GM23248 (cell line): ENCODE measurements around the gene OR6X1. TPM values are rescaled to one million over a fixed set of nuclear protein-coding genes. Genes with fewer than 3 reads are reported as not detected.

Source experiments
- DNase-seq: peaks from one replicate; pipeline ENCODE4 v3.0.0-alpha.2; 2015
- H2AFZ ChIP-seq: fragments of 200-600 bp; sonication (generic); 2 replicates; pipeline ENCODE4 v1.6.1; 2016; ENCODE audit warnings: antibody characterized with exemption
- H3F3A ChIP-seq: fragments of 200-600 bp; sonication (generic); 2 replicates; pipeline ENCODE4 v1.6.1; 2016; ENCODE audit warnings: mild to moderate bottlenecking, antibody characterized with exemption, mixed run types; ENCODE audit not compliant: insufficient read depth
- H3K27ac ChIP-seq: fragments of 200-600 bp; sonication (generic); 2 replicates; pipeline ENCODE4 v1.5.1; 2016; ENCODE audit warnings: mild to moderate bottlenecking
- H3K27me3 ChIP-seq: fragments of 200-600 bp; sonication (generic); replicated peaks from 2 replicates; pipeline ENCODE4 v1.6.1; 2016; ENCODE audit warnings: mild to moderate bottlenecking; ENCODE audit not compliant: insufficient read depth
- H3K36me3 ChIP-seq: fragments of 200-600 bp; sonication (generic); 2 replicates; pipeline ENCODE4 v1.6.1; 2016; ENCODE audit warnings: low read depth, mild to moderate bottlenecking
- H3K4me1 ChIP-seq: fragments of 200-600 bp; sonication (generic); 2 replicates; pipeline ENCODE4 v1.6.1; 2016; ENCODE audit warnings: mild to moderate bottlenecking; ENCODE audit not compliant: insufficient read depth
- H3K4me2 ChIP-seq: fragments of 200-600 bp; sonication (generic); one replicate; pipeline ENCODE4 v1.6.1; 2016; ENCODE audit warnings: mild to moderate bottlenecking; ENCODE audit not compliant: unreplicated experiment
- H3K4me3 ChIP-seq: fragments of 200-600 bp; sonication (generic); 2 replicates; pipeline ENCODE4 v1.5.1; 2016; ENCODE audit warnings: mild to moderate bottlenecking
- H3K79me2 ChIP-seq: fragments of 200-600 bp; sonication (generic); 2 replicates; pipeline ENCODE4 v1.6.1; 2016; ENCODE audit warnings: mild to moderate bottlenecking; ENCODE audit not compliant: insufficient read depth
- H3K9ac ChIP-seq: fragments of 200-600 bp; sonication (generic); 2 replicates; pipeline ENCODE4 v1.6.1; 2016; ENCODE audit warnings: mild to moderate bottlenecking
- H3K9me2 ChIP-seq: fragments of 200-600 bp; sonication (generic); 2 replicates; pipeline ENCODE4 v1.6.1; 2016; ENCODE audit warnings: mixed run types, mild to moderate bottlenecking, moderate library complexity; ENCODE audit not compliant: insufficient read depth
- H3K9me3 ChIP-seq: fragments of 200-600 bp; sonication (generic); one replicate; pipeline ENCODE4 v1.6.1; 2017; ENCODE audit warnings: low read depth
- H4K20me1 ChIP-seq: fragments of 200-600 bp; sonication (generic); 2 replicates; pipeline ENCODE4 v1.6.0; 2016; ENCODE audit not compliant: insufficient read depth
- EZH2 ChIP-seq: fragments of 200-600 bp; sonication (generic); IDR thresholded peaks from 2 replicates; pipeline ENCODE4 v1.6.1; 2018; ENCODE audit warnings: antibody characterized with exemption, mild to moderate bottlenecking; ENCODE audit not compliant: insufficient read depth, poor library complexity, severe bottlenecking
- EZH2phosphoT487 ChIP-seq: fragments of 200-600 bp; sonication (generic); IDR thresholded peaks from 2 replicates; pipeline ENCODE4 v1.6.1; 2018; ENCODE audit warnings: antibody characterized with exemption, moderate library complexity, mild to moderate bottlenecking, low read depth; ENCODE audit not compliant: insufficient read depth
- WGBS, 2 experiments: methylation state at CpG; one replicate each; pipeline ENCODE4 v1.1.6; 2015 to 2017; ENCODE audit warnings: low lambda C conversion rate in 2 of 2, low coverage in 1 of 2; ENCODE audit errors: missing lambda C conversion rate in 2 of 2; 5-methylcytosine and 5-hydroxymethylcytosine counted together
- in situ Hi-C: fragments of 300-500 bp; cut with MboI; formaldehyde crosslinking; loops from 2 replicates; pipeline ENCODE4 v1.15.0; 2020
- polyA plus RNA-seq: library from polyadenylated mRNA; unstranded; fragments of >200 nt; fragmentation: Nextera tagmentation; extraction: Ambion mirVana; gene quantifications from 2 replicates; pipeline ENCODE4 v1.2.1, GENCODE V29; 2016
- total RNA-seq: library from RNA; depleted of rRNA; stranded (reverse); fragments of >200 nt; shearing (Covaris generic); gene quantifications from 2 replicates; pipeline ENCODE4 v1.2.3, GENCODE V29; 2014

The OR6X1 gene
- total and polyA plus RNA-seq, 2 experiments from 2014 or later, result not detected

DNA sequence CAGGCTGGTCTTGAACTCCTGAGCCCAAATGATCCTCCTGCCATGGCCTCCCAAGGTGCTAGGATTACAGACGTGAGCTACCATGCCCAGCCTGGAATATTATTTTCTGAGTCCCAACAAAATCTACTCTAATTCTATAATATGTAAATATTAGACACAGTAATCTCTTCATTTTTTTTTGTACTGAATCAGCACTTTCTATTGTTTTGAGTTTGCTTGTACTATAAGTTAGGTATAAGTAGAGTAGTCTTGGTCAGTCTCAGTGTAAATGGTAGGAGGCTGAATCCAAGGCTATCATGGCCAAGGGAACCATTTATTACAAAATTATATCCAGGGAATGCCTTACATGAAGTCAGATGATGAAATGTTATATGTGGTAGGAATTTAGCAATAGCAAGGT, 19.6 kb upstream of the OR6X1 start:
- Histone ChIP-seq H3K9ac (no peak overlapping the region), H3K27ac (no peak overlapping the region), H3K27me3 (no peaks in the 10 kb centered on the region), H3K79me2 (no peaks in the 10 kb centered on the region), H2AFZ (no peak overlapping the region), H3K4me1 (no peaks in the 10 kb centered on the region), H3K36me3 (no peaks in the 10 kb centered on the region), H3K9me2 (no peaks in the 10 kb centered on the region), H3F3A (no peaks in the 10 kb centered on the region), H4K20me1 (no peaks in the 10 kb centered on the region), H3K9me3 (no peaks in the 10 kb centered on the region), H3K4me2 (no peak overlapping the region), H3K4me3 (no peak overlapping the region)
- no peak for DNase-seq
- WGBS, 2 experiments, result 6 to 10% methylated on average over 1 of the region's 1 CpG
- in situ Hi-C loops, result no loop called here
- TF ChIP-seq EZH2phosphoT487 (no peak), EZH2 (no peak)

DNA sequence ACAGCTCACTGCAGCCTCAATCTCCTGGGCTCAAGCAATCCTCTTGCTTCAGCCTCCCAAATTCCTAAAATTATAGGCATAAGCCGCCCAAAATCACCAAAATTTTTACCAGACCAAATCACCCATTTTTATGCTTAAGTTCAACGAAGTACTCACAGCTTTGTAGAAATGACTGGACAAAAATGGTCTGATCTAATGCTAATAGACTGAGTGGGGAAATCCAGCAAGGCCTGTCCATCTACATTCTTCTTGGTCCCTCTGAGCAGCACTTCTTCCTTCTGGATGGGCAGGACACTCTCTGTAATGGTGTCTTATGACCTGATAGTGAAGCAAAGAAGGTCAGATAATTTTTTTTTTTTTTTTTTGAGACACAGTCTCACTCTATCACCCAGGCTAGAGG, 18.7 kb upstream of the OR6X1 start:
- H3K4me2 ChIP-seq, result no peak overlapping the region
- H3K9me3 ChIP-seq, result no peaks in the 10 kb centered on the region
- TF ChIP-seq EZH2 (no peak), EZH2phosphoT487 (no peak)
- no peaks in the 10 kb centered on the region for H3F3A ChIP-seq
- H3K27ac ChIP-seq, result no peak overlapping the region
- no peaks in the 10 kb centered on the region for H4K20me1 ChIP-seq
- no peaks in the 10 kb centered on the region for H3K4me1 ChIP-seq
- no peak overlapping the region for H3K9ac ChIP-seq
- no peaks in the 10 kb centered on the region for H3K79me2 ChIP-seq
- WGBS, 2 experiments, result 22 to 34% methylated on average over 2 of the region's 2 CpGs
- no peak for DNase-seq
- H3K9me2 ChIP-seq, result no peaks in the 10 kb centered on the region
- H2AFZ ChIP-seq, result no peak overlapping the region
- H3K36me3 ChIP-seq, result no peaks in the 10 kb centered on the region
- no peak overlapping the region for H3K4me3 ChIP-seq
- in situ Hi-C loops, result no loop called here
- no peaks in the 10 kb centered on the region for H3K27me3 ChIP-seq

DNA sequence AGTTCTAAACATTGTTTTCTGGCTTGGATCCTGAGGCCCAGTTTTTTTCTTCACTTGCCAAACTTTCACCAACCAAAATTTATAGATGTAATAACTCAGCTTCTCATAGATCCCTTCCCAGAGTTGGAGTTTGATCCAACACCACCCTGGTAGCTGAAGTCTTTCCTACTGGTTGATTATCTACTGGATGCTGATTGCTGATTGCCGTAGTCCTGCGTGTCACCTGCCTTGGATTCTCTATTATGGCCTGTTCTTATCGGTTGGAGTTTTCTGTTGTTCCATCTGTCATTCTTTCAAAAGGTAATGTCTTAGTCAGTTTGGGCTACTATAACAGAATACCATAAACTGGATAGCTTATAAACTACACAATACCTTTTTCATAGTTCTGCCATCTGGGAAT, 17.3 kb upstream of the OR6X1 start:
- H3K27me3 ChIP-seq, result no peaks in the 10 kb centered on the region
- H3F3A ChIP-seq, result no peaks in the 10 kb centered on the region
- H3K27ac ChIP-seq, result no peak overlapping the region
- H3K36me3 ChIP-seq, result no peaks in the 10 kb centered on the region
- no peaks in the 10 kb centered on the region for H3K9me2 ChIP-seq
- no peak overlapping the region for H2AFZ ChIP-seq
- no peaks in the 10 kb centered on the region for H3K4me1 ChIP-seq
- H4K20me1 ChIP-seq, result no peaks in the 10 kb centered on the region
- no peaks in the 10 kb centered on the region for H3K79me2 ChIP-seq
- no peak for TF ChIP-seq EZH2phosphoT487
- TF ChIP-seq EZH2, result no peak
- H3K9me3 ChIP-seq, result no peaks in the 10 kb centered on the region
- H3K4me3 ChIP-seq, result no peak overlapping the region
- H3K9ac ChIP-seq, result no peak overlapping the region
- 50 to 55% methylated on average over 3 of the region's 3 CpGs for WGBS, 2 experiments
- H3K4me2 ChIP-seq, result no peak overlapping the region
- no peak for DNase-seq
- in situ Hi-C loops, result no loop called here

DNA sequence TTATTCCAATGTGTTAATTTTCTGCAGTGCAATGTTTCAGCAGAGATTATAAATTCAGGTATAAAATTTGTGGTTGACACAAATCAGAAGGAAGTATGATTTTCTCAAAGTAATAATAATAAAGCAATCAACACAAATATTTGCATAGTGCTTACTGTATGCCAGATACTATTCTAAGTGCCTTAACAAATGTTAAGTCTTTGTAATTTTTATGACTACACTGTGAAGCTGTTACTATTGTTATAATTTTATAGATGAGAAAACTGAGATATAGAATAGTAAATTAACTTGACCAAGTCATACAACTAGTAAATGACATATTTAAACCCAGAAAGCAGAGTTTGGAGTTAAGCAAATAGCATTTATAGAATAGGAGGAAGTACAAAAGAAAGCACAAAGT, 16.4 kb upstream of the OR6X1 start:
- Histone ChIP-seq H2AFZ (no peak overlapping the region), H3F3A (no peaks in the 10 kb centered on the region), H4K20me1 (no peaks in the 10 kb centered on the region), H3K79me2 (no peaks in the 10 kb centered on the region), H3K9ac (no peak overlapping the region), H3K9me2 (no peaks in the 10 kb centered on the region), H3K27ac (no peak overlapping the region), H3K9me3 (no peaks in the 10 kb centered on the region), H3K36me3 (no peaks in the 10 kb centered on the region), H3K4me2 (no peak overlapping the region), H3K4me1 (no peaks in the 10 kb centered on the region), H3K4me3 (no peak overlapping the region), H3K27me3 (no peaks in the 10 kb centered on the region)
- DNase-seq, result no peak
- no peak for TF ChIP-seq EZH2
- TF ChIP-seq EZH2phosphoT487, result no peak
- in situ Hi-C loops, result no loop called here

DNA sequence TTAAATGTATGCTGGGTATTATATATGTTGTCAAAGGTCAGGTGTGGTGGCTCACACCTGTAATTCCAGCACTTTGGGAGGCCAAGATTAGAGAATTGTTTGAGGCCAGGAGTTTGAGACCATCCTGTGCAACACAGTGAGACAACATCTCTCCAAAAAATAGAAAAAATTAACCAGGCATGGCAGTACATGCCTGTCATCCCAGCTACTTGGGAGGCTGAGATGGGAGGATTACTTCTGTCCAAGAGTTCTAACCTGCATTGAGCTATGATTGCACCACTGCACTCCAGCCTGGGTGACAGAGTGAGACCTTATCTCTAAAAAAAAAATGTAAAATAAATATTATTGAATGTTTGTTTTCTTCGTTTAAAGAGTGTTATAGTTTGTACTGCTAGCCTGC, 11.3 kb upstream of the OR6X1 start:
- H3K4me1 ChIP-seq, result no peaks in the 10 kb centered on the region
- in situ Hi-C loops, result no loop called here
- no peak overlapping the region for H3K4me2 ChIP-seq
- H3K9me2 ChIP-seq, result no peaks in the 10 kb centered on the region
- H3K36me3 ChIP-seq, result no peaks in the 10 kb centered on the region
- no peak overlapping the region for H3K27ac ChIP-seq
- no peaks in the 10 kb centered on the region for H4K20me1 ChIP-seq
- TF ChIP-seq EZH2, result no peak
- no peak for TF ChIP-seq EZH2phosphoT487
- H3K79me2 ChIP-seq, result no peaks in the 10 kb centered on the region
- no peak overlapping the region for H3K4me3 ChIP-seq
- 0% methylated on average over 1 of the region's 1 CpG for WGBS, 2 experiments
- no peaks in the 10 kb centered on the region for H3K27me3 ChIP-seq
- no peaks in the 10 kb centered on the region for H3K9me3 ChIP-seq
- no peak overlapping the region for H3K9ac ChIP-seq
- H2AFZ ChIP-seq, result no peak overlapping the region
- H3F3A ChIP-seq, result no peaks in the 10 kb centered on the region
- DNase-seq, result no peak
